ENCODE data around the gene AXIN2. TPM values are rescaled to one million over a fixed set of nuclear protein-coding genes. Genes with fewer than 3 reads are reported as not detected.
A peak's percentile ranks its signal among the peaks of the same experiment; 100 is the strongest.

AXIN2 gene
- total RNA-seq, 2 donors from 2014 or later, result 0.96 to 3.6 TPM

DNA sequence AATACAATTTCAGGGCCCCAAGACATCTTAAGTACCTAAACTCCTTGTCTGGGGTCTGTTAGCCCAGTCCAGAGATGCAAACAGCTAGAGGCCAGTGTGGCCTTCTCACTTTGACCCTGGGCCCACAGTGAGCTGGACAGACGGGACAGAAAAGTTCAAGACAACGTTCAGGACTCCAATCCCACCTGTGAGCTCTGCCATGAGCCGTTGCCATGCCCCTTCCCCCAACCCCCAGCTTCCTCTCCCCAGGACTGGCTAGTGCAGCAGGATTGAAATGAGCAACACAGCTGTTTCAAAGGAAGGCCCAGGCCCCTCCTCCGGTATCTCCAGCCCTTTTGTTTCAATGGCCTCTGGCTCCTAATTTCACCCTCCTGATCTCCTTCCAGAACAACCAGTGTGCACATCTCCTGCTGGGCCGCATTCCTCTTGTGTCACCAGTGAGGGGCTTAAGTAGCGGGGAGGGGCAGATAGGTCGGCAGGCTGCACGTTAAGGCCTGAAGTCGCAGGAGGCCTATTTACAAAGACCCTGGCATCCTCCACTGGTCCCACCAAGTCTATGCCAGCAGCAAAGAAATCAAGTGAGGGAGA is 11.3 kb downstream of the AXIN2 start:
- ATAC-seq, result no peak
- Mint-ChIP-seq H3K9me3 (no peaks in the 10 kb centered on the region), H3K36me3 (peaks cover 13 to 14% of the 10 kb centered on the region in 2 donors), H3K27ac (no peak overlapping the region)
- DNase-seq (ENCODE audit: low spot score in 2 of 2), result no peak

DNA sequence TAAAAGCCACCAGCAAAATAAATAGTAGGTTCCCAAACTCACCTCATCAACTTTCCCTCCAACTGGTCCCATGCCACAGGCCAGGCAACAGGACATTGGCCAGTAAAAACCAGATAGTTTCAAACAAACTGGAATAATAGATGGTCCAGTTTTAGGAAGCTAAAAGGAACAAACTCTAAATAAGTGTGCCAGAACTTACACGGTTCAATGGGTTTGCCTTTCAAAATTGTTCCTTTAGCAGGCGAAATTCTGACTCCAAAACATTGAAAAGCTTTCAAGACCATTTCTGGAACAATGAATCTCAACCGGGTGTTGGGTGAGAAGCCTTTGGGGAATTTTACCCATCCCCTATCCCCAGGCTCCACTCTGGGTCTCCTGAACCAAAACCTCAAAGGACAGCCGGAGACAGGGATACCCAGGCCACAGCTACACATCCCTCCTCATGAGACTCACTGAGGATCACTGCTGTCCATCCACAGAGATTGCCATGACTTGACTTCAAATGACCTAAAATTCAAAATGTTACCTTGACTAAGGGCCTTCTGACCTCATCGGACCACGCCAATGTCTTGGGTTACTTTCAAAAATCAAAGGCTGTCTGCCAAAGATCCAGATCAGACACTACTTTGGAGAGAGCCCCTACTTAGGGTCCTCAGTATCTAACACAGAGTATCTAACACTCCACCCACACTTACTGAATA is 13.0 kb downstream of the AXIN2 start:
- no peaks in the 10 kb centered on the region for H3K9me3 Mint-ChIP-seq

DNA sequence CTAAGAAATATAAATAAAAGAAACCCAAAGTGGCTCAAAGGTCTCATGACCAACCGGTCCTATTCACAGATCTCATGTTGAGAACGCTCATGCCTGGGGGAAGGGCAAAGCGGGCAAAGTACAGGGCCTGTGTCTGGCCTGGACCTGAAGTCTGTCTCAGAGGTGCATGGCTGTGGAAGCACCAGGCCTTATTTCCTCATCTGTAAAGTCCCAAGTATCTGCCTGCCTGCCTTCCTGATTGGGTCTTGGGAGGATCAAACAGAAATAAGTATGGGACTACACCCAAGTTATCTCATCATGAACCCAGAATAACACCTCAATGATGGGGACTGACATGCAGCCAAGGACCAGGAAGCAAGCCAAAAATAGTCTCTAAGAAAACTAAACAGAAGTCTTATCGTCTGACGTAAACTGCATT is 14.2 kb downstream of the AXIN2 start:
- peak overlapping the region; percentile 5 to 72 for H3K27ac Mint-ChIP-seq

More for the DNA sequence above, 13.0 kb downstream of the AXIN2 start:
- H3K36me3 Mint-ChIP-seq, result peaks cover 13 to 14% of the 10 kb centered on the region in 2 donors
- no peak overlapping the region for H3K27ac Mint-ChIP-seq
- DNase-seq (ENCODE audit: low spot score in 2 of 2) (no peak), ATAC-seq (no peak)

GRCh38 chr17:65546579-65546978 is 14.9 kb downstream of the AXIN2 start:
- no peak for ATAC-seq
- Mint-ChIP-seq H3K36me3 (peaks cover 15 to 16% of the 10 kb centered on the region in 2 donors), H3K27ac (peak overlapping the region; percentile 5 to 72), H3K9me3 (no peaks in the 10 kb centered on the region)
- DNase-seq (ENCODE audit: low spot score in 2 of 2), result no peak

More for the DNA sequence above, 14.2 kb downstream of the AXIN2 start:
- peak in 1 of 2 donors; percentile 74 for ATAC-seq
- no peak for DNase-seq (ENCODE audit: low spot score in 2 of 2)
- no peaks in the 10 kb centered on the region for H3K9me3 Mint-ChIP-seq
- peaks cover 13 to 14% of the 10 kb centered on the region in 2 donors for H3K36me3 Mint-ChIP-seq

GRCh38 chr17:65545705-65546523 is 15.5 kb downstream of the AXIN2 start:
- DNase-seq (ENCODE audit: low spot score in 2 of 2) (no peak), ATAC-seq (no peak)
- H3K36me3 Mint-ChIP-seq, result peaks cover 21 to 22% of the 10 kb centered on the region in 2 donors
- no peaks in the 10 kb centered on the region for H3K9me3 Mint-ChIP-seq
- peak overlapping the region in 1 of 2 donors; percentile 5 for H3K27ac Mint-ChIP-seq

DNA sequence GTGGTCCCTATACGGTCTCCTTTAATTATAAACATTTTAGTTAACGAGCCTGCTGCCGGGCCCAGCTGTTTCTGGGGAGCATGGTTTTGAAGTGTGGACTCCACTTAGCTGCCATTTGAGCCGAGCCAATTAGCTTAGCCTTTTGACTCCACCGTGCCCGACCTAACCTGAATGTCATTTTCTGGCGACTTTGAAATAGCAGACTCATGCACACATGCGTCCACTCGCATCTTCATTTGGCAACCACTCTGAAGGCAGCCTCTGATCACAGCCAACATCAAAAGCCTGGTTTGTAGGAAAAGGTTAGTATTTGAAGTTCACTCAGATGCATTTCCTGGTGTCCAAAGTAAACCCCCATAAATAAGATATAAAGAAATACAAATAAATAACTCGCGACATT is 16.8 kb downstream of the AXIN2 start:
- H3K36me3 Mint-ChIP-seq, result peaks cover 24 to 28% of the 10 kb centered on the region in 2 donors
- DNase-seq (ENCODE audit: low spot score in 2 of 2) (no peak), ATAC-seq (no peak)
- H3K9me3 Mint-ChIP-seq, result no peaks in the 10 kb centered on the region
- H3K27ac Mint-ChIP-seq, result no peak overlapping the region

GRCh38 chr17:65542610-65543009 is 18.8 kb downstream of the AXIN2 start:
- Mint-ChIP-seq H3K36me3 (peaks cover 15% of the 10 kb centered on the region in 2 donors), H3K27ac (no peak overlapping the region), H3K9me3 (no peaks in the 10 kb centered on the region)
- ATAC-seq, result no peak
- DNase-seq (ENCODE audit: low spot score in 2 of 2), result no peak

GRCh38 chr17:65542067-65542466 is 19.4 kb downstream of the AXIN2 start:
- H3K9me3 Mint-ChIP-seq, result no peaks in the 10 kb centered on the region
- H3K36me3 Mint-ChIP-seq, result peaks cover 11 to 15% of the 10 kb centered on the region in 2 donors
- H3K27ac Mint-ChIP-seq, result no peak overlapping the region
- no peak for DNase-seq (ENCODE audit: low spot score in 2 of 2)
- no peak for ATAC-seq

DNA sequence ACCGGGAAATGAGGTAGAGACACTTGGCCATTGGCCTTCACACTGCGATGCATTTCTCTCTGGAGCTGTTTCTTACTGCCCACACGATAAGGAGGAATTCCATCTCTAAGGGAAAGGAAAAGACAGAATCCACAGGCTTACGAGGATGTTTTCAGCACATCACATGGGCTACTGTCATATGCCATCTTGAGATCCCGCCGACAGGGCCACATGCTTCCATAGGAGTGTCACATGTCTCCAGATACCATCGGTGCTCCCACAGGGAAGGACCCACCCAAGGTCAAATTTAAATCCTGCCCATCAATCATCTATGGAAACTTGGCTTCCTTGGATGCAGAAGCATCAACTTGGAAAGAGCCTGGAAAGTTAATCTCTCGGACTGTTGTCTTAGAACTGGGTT is 20.0 kb downstream of the AXIN2 start:
- DNase-seq (ENCODE audit: low spot score in 2 of 2), result no peak
- peaks cover 11 to 15% of the 10 kb centered on the region in 2 donors for H3K36me3 Mint-ChIP-seq
- no peak for ATAC-seq
- H3K27ac Mint-ChIP-seq, result no peak overlapping the region
- no peaks in the 10 kb centered on the region for H3K9me3 Mint-ChIP-seq

DNA sequence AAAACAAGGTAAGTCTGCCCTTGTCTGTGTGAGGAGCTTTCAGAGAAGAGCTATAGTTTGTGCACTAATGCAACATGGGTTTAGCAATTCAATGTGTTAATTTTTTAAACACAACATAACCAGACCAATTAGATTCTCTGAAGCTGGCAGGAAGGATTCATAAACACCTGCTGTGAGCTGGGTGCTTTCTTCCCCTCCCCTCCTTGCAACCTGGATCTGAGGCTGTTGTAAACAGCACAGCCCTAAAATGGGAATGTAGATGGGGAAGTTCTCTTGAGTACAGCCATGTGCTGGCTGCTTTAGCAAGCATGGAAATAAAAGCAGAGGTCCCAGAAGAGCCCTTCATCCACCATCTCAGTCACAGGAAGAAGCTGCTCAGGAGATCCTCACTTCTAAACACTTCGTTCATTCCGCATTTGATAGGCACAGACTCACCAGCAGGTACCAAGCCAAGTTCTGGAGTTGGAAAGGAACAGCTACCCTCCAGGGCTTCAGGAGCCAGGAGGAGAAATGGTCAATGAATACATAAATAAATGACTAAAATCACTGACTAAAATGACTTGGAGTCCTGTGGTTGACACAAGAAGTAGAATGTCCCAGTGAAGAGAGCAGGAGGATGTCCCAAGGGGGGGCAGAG is 21.7 kb downstream of the AXIN2 start:
- peak overlapping the region in 1 of 2 donors; percentile 17 for H3K27ac Mint-ChIP-seq
- H3K36me3 Mint-ChIP-seq, result peaks cover 15% of the 10 kb centered on the region in 2 donors
- ATAC-seq, result no peak

DNA sequence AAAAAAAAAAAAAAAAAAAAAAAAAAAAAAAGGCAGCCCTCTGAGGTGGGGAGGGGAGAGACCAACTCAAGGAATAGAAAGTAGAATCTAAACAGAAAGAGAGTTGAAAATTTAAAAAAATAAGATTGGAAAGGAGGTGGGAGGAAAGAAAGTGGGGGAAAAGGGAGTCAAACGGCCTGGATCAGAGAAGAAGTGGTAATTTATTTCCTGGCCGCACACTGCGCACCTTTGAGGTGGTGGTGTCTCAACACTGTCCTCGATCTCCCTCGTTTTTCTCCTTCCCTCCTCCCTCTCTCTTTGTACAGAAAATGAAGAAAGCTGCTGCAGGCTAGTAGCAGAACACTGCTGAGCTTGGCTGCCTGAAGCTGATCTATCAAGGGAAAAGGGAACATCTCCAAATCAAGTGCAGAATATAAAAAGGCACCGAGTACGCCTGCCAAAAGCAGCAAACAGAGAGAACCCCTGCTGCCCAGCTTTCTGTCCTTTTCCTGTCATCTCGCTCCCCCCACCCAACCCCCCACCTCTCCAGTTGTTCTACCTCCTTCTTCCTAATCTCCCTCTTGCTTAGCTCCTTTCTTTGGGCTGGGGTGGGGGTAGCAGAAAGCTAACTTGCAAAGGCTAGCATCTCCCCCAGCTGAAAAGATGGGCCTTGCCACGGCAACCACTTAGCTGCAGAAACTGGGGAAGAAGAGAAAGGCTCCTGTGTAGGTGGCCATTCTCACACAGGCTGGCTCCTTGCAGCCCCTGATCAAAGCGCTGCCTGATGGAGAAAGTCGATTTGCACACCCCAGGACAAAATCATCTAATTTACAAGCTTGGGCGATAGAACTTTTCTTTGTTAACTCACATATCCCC is 22.5 kb downstream of the AXIN2 start:
- peaks cover 15% of the 10 kb centered on the region in 2 donors for H3K36me3 Mint-ChIP-seq
- no peaks in the 10 kb centered on the region for H3K9me3 Mint-ChIP-seq
- DNase-seq (ENCODE audit: low spot score in 2 of 2) (no peak), ATAC-seq (no peak)
- H3K27ac Mint-ChIP-seq, result peak overlapping the region; percentile 17 to 26

More for the DNA sequence above, 21.7 kb downstream of the AXIN2 start:
- DNase-seq (ENCODE audit: low spot score in 2 of 2), result no peak
- no peaks in the 10 kb centered on the region for H3K9me3 Mint-ChIP-seq

- H3K9me3 Mint-ChIP-seq, result no peaks in the 10 kb centered on the region
- no peak for DNase-seq (ENCODE audit: low spot score in 2 of 2)
- H3K27ac Mint-ChIP-seq, result peak overlapping the region; percentile 11 to 26
- ATAC-seq, result peak; percentile 47 to 76
- H3K36me3 Mint-ChIP-seq, result peaks cover 15% of the 10 kb centered on the region in 2 donors
Measured at GRCh38 chr17:65537845-65538674, 23.4 kb downstream of the AXIN2 start.

GRCh38 chr17:65537343-65537844 is 24.1 kb downstream of the AXIN2 start:
- Mint-ChIP-seq H3K27ac (peak overlapping the region in 1 of 2 donors; percentile 36), H3K36me3 (peaks cover 15% of the 10 kb centered on the region in 2 donors), H3K9me3 (no peaks in the 10 kb centered on the region)
- DNase-seq (ENCODE audit: low spot score in 2 of 2) (no peak), ATAC-seq (no peak)

DNA sequence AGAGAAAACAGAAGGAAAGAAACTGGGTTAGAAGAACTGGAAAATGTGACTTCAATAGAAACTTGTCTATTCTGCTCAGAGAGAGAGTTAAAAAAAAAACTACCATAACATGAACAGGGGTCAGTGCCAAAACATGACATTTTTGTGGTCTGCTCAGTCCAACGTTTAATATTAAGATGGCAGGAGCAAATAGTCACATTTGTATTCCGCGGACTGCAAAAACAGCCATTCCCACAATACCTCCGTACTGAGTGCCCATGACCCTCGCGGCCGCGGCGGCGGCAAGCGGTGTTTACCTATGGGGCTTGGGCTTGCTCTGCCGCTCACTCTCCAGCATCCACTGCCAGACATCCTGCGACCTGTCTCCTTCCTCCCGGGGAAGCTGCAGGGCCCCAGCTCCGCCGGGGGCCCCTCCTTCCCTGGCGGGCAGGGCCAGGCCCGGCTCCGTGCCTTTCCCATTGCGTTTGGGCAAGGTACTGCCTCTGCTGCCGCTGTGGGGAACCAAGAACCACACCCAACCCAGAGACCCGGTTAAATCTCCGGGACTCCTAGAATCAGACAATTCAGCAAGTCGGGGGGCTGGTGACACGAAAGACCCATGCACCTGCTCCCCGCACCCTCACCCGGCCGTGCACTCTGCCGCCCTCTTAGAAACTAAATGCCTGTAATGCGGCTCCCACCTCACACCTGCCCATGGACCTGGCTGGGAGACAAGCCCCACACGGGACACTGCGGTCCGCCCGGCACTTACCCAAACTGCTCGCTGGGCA is 24.7 kb downstream of the AXIN2 start:
- DNase-seq (ENCODE audit: low spot score in 2 of 2) (no peak), ATAC-seq (no peak)
- H3K27ac Mint-ChIP-seq, result peak overlapping the region in 1 of 2 donors; percentile 36
- no peaks in the 10 kb centered on the region for H3K9me3 Mint-ChIP-seq
- peaks cover 14 to 19% of the 10 kb centered on the region in 2 donors for H3K36me3 Mint-ChIP-seq
